HepG2 (cell line): Measurements from ENCODE around the gene MISP3. TPM values are rescaled to one million over a fixed set of nuclear protein-coding genes. Genes with fewer than 3 reads are reported as not detected.

Experiments
- ATAC-seq: fragments of 200-7000 bp; cut with Tn5 transposase; 3 replicates; pipeline ENCODE4 v1.9.1; 2020; ENCODE audit warnings: mild to moderate bottlenecking, moderate library complexity
- BruUV-seq: library from RNA; stranded (reverse); fragments of 400-500 nt; replicated peaks from 2 replicates; lab custom pipeline; 2021; lab: Mats Ljungman, UMichigan
- CTCF ChIA-PET: fragments of 300-600 bp; formaldehyde crosslinking; extraction: SDS; loops from one replicate; lab custom pipeline; 2021; ENCODE audit warnings: low total read pairs, inconsistent platforms, low intra/inter-chr PET ratio; lab: Yijun Ruan, JAX
- POLR2A ChIA-PET: fragments of 350-600 bp; sonication (Branson Sonifier 250); formaldehyde crosslinking; loops from one replicate; lab custom pipeline; 2020; ENCODE audit warnings: antibody characterized with exemption, inconsistent platforms; lab: Yijun Ruan, JAX
- DNase-seq: peaks from one replicate; pipeline ENCODE4 v3.0.0-alpha.2; 2015; ENCODE audit warnings: low spot score
- FAIRE-seq: peaks from 3 replicates; lab custom pipeline; 2011; peaks lifted over from hg19 to GRCh38; lab: Jason Lieb, UNC
- H2AFZ ChIP-seq: one replicate; pipeline ENCODE4 v1.6.1; 2011; ENCODE audit warnings: low read length, inconsistent platforms
- H3K27ac ChIP-seq: fragments of 300-600 bp; 3 replicates; pipeline ENCODE4 v1.8.0; 2011; ENCODE audit warnings: mixed run types, mild to moderate bottlenecking, mixed read lengths, low read length, inconsistent platforms; ENCODE audit not compliant: insufficient read depth; ENCODE audit errors: extremely low read length
- H3K27me3 ChIP-seq, 2 experiments: fragments of 200-600 bp in 1 of 2; 2 replicates in 1 of 2; 3 replicates in 1 of 2; pipeline versions ENCODE4 v1.6.0 to v1.8.0; 2011; ENCODE audit warnings: low read length in 2 of 2, mild to moderate bottlenecking in 2 of 2, moderate library complexity in 2 of 2, inconsistent platforms in 1 of 2; ENCODE audit not compliant: insufficient read depth in 2 of 2, control insufficient read depth in 1 of 2
- H3K36me3 ChIP-seq, 2 experiments: fragments of 200-600 bp in 1 of 2; replicated peaks in 1 of 2; 2 replicates in 1 of 2; 3 replicates in 1 of 2; pipeline versions ENCODE4 v1.5.1 to v1.8.0; 2011; ENCODE audit warnings: low read length in 2 of 2, inconsistent platforms in 1 of 2; ENCODE audit not compliant: insufficient read depth in 2 of 2, control insufficient read depth in 1 of 2
- H3K4me1 ChIP-seq: 2 replicates; pipeline ENCODE4 v1.5.1; 2012; ENCODE audit warnings: low read length, inconsistent platforms; ENCODE audit not compliant: insufficient read depth
- H3K4me2 ChIP-seq: 2 replicates; pipeline ENCODE4 v1.6.0; 2011; ENCODE audit warnings: low read depth, low read length, inconsistent platforms
- H3K4me3 ChIP-seq, 3 experiments: fragments of 200-600 bp in 1 of 3; sonication (generic), shearing (Covaris generic) in 1 of 3; replicated peaks in 1 of 3; 2 replicates each; pipeline ENCODE4 v1.5.1; 2011 to 2016; ENCODE audit warnings: low read length in 3 of 3, inconsistent platforms in 2 of 3, low read depth in 2 of 3, mild to moderate bottlenecking in 2 of 3, control low read depth in 1 of 3, mixed read lengths in 1 of 3; ENCODE audit not compliant: insufficient read depth in 1 of 3
- H3K79me2 ChIP-seq: one replicate; pipeline ENCODE4 v1.6.1; 2011; ENCODE audit warnings: low read length, inconsistent platforms; ENCODE audit not compliant: insufficient read depth
- H3K9ac ChIP-seq: 2 replicates; pipeline ENCODE4 v1.6.0; 2011; ENCODE audit warnings: mild to moderate bottlenecking, low read depth, low read length, inconsistent platforms; ENCODE audit not compliant: insufficient read depth
- H3K9me3 ChIP-seq: 2 replicates; pipeline ENCODE4 v1.5.1; 2012; ENCODE audit warnings: mild to moderate bottlenecking, low read length
- H4K20me1 ChIP-seq: 2 replicates; pipeline ENCODE4 v1.6.0; 2011; ENCODE audit warnings: inconsistent platforms, mild to moderate bottlenecking, low read length, moderate library complexity; ENCODE audit not compliant: insufficient read depth
- NCOA1 ChIP-seq: sonication (generic); formaldehyde crosslinking; IDR thresholded peaks from 2 replicates; pipeline ENCODE4 v1.9.0; 2021; ENCODE audit warnings: missing genetic modification reagents
- NFRKB ChIP-seq: fragments of 450-650 bp; IDR thresholded peaks from 2 replicates; pipeline ENCODE4 v1.6.1; 2017
- PCBP2 ChIP-seq: fragments of 200-400 bp; formaldehyde crosslinking; optimal IDR thresholded peaks from 2 replicates; pipeline ENCODE3; 2018; ENCODE audit warnings: low read length, low read depth; ENCODE audit not compliant: poor library complexity, severe bottlenecking
- ZNF770 ChIP-seq: sonication (generic); formaldehyde crosslinking; IDR thresholded peaks from 2 replicates; pipeline ENCODE4 v1.5.0; 2020; ENCODE audit warnings: mild to moderate bottlenecking, missing genetic modification reagents
- ZNF772 ChIP-seq: sonication (generic); formaldehyde crosslinking; IDR thresholded peaks from 2 replicates; pipeline ENCODE4 v1.5.0; 2020; ENCODE audit warnings: mild to moderate bottlenecking, missing genetic modification reagents
- WGBS: methylation state at CpG from one replicate; pipeline ENCODE4 v1.1.6; 2017; ENCODE audit warnings: low lambda C conversion rate; 5-methylcytosine and 5-hydroxymethylcytosine counted together
- in situ Hi-C: cut with HindIII; loops from 2 replicates; pipeline ENCODE4 v1.10.0; 2017; ENCODE audit warnings: low pct_unique_long_range_greater_than_20kb; ENCODE audit not compliant: extremely low pct_ligation_motif_present
- intact Hi-C: fragments of 100-400 bp; cut with micrococcal nuclease; formaldehyde crosslinking; loops from one replicate; pipeline ENCODE4 v1.10.0; 2022; ENCODE audit not compliant: unreplicated experiment
- polyA plus RNA-seq, 8 experiments: library from polyadenylated mRNA; depleted of rRNA in 3 of 8; stranded (reverse) in 7 of 8; unstranded in 1 of 8; fragments of >200 nt; fragmentation: Illumina TruSeq in 4 of 8; extraction: Trizol in 4 of 8; gene quantifications; 2 replicates each; pipeline versions ENCODE4 v1.2.1 to v1.2.3, GENCODE V29; 2011 to 2016; ENCODE audit warnings: low read depth in 4 of 8, missing spikeins in 1 of 8, mixed read lengths in 1 of 8; ENCODE audit not compliant: insufficient read depth in 1 of 8
- total RNA-seq, 5 experiments: library from RNA; depleted of rRNA; stranded (reverse); fragments of >200 nt; fragmentation: Illumina TruSeq; extraction: Trizol; gene quantifications; 2 replicates each; pipeline ENCODE4 v1.2.3, GENCODE V29; 2016; ENCODE audit warnings: low read depth in 1 of 5
- TF ChIP-seq, protein P1 (sequence below): IDR thresholded peaks from 2 replicates; pipeline ENCODE4 v1.6.1; 2016

MISP3 gene
- total and polyA plus RNA-seq, 2 of the 13 experiments (the other 11 are each of a cell fraction or from before 2014, with no cell fraction given), result 2.5 to 5.4 TPM

GRCh38 chr19:14028901-14029300 lies 43.7 kb upstream of the MISP3 start:
- ChIA-PET CTCF (no interaction called here), POLR2A (no interaction called here)
- no peaks in the 10 kb centered on the region for H3K9me3 ChIP-seq
- no peak overlapping the region for H2AFZ ChIP-seq
- DNase-seq, result no peak
- H3K4me2 ChIP-seq, result no peak overlapping the region
- intact Hi-C loops, result no loop called here
- BruUV-seq, result no TSS peak
- no peaks in the 10 kb centered on the region for H3K79me2 ChIP-seq
- in situ Hi-C loops, result no loop called here
- no peak overlapping the region for H3K27ac ChIP-seq
- H4K20me1 ChIP-seq, result no peaks in the 10 kb centered on the region
- H3K9ac ChIP-seq, result no peak overlapping the region
- H3K4me3 ChIP-seq, result no peak overlapping the region
- FAIRE-seq, result no peak
- H3K4me1 ChIP-seq, result peaks cover 31% of the 10 kb centered on the region
- peaks cover 0 to 19% of the 10 kb centered on the region in 2 experiments; a peak in 4 of 5 replicates for H3K27me3 ChIP-seq
- TF ChIP-seq, protein P1, sequence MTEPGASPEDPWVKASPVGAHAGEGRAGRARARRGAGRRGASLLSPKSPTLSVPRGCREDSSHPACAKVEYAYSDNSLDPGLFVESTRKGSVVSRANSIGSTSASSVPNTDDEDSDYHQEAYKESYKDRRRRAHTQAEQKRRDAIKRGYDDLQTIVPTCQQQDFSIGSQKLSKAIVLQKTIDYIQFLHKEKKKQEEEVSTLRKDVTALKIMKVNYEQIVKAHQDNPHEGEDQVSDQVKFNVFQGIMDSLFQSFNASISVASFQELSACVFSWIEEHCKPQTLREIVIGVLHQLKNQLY (CRISPR knock-in tag), result no peak
- TF ChIP-seq ZNF772 (no peak), NCOA1 (no peak), PCBP2 (no peak), ZNF770 (0 out of 2 replicates have a peak, but pooled peaks have one; percentile 14), NFRKB (no peak)
- H3K36me3 ChIP-seq, result no peaks in the 10 kb centered on the region
- 82% methylated on average over 4 of the region's 4 CpGs for WGBS
- ATAC-seq, result no peak
